Adrenal gland (tissue), 12 donors: ENCODE data around the gene ABCA13. TPM values are rescaled to one million over a fixed set of nuclear protein-coding genes. Genes with fewer than 3 reads are reported as not detected.

Experiments
- DNase-seq, 7 donors: peaks; one replicate each; pipeline ENCODE4 v3.0.0-alpha.2; 2019 to 2020
- H3K27ac ChIP-seq, 5 donors: fragments of 200-600 bp; sonication (generic) in 4 of 5; 1 replicate in 3 of 5; 2 replicates in 2 of 5; pipeline versions ENCODE4 v1.5.1 to v1.8.0; 2016 to 2020; ENCODE audit warnings: mild to moderate bottlenecking in 1 of 5
- H3K27me3 ChIP-seq: fragments of 200-600 bp; 2 replicates; pipeline ENCODE4 v1.8.0; 2021
- H3K36me3 ChIP-seq, 2 donors: fragments of 200-600 bp; replicated peaks in 1 of 2; 1 replicate in 1 of 2; 2 replicates in 1 of 2; pipeline versions ENCODE4 v1.5.1 to v1.8.0; 2018 to 2022
- H3K4me1 ChIP-seq, 2 donors: fragments of 200-600 bp; replicated peaks in 1 of 2; 1 replicate in 1 of 2; 2 replicates in 1 of 2; pipeline versions ENCODE4 v1.5.1 to v1.8.0; 2018 to 2021
- H3K4me3 ChIP-seq, 4 donors: fragments of 200-600 bp; sonication (generic) in 3 of 4; one replicate each; pipeline ENCODE4 v1.5.1; 2016 to 2018
- H3K9me3 ChIP-seq, 3 donors: fragments of 200-600 bp; sonication (generic) in 1 of 3; replicated peaks in 1 of 3; 1 replicate in 2 of 3; 2 replicates in 1 of 3; pipeline versions ENCODE4 v1.5.1 to v1.8.0; 2016 to 2021
- CTCF ChIP-seq, 6 experiments: fragments of 450-650 bp in 4 of 6; fragments of 200-600 bp in 2 of 6; sonication (generic) in 1 of 6; IDR thresholded peaks; 1 replicate in 5 of 6; 2 replicates in 1 of 6; pipeline versions ENCODE4 v1.5.1 to v1.8.0; 2016 to 2021; ENCODE audit warnings: antibody characterized with exemption in 6 of 6, mild to moderate bottlenecking in 2 of 6, moderate library complexity in 1 of 6
- POLR2A ChIP-seq, 2 donors: fragments of 450-650 bp; IDR thresholded peaks; one replicate each; pipeline ENCODE4 v1.6.1; 2017; ENCODE audit warnings: antibody characterized with exemption in 2 of 2, mild to moderate bottlenecking in 2 of 2, moderate library complexity in 1 of 2
- WGBS, 4 donors: extraction: QIAGEN DNeasy Blood & Tissue Kit in 2 of 4; methylation state at CpG; one replicate each; pipeline versions ENCODE4 v1.1.5 to v1.1.7; 2013 to 2017; 5-methylcytosine and 5-hydroxymethylcytosine counted together
- intact Hi-C, 2 donors: fragments of 100-400 bp; cut with DNase I; formaldehyde crosslinking; loops; one replicate each; pipeline versions ENCODE4 v1.14.1 to v1.15.0; 2022 to 2023
- polyA plus RNA-seq, 3 donors: library from polyadenylated mRNA; stranded (reverse); fragments of 200-250 nt in 2 of 3; fragments of 350-450 nt in 1 of 3; fragmentation: Illumina TruSeq in 1 of 3; extraction: RNeasy Lipid Tissue Mini Kit (QIAGEN cat#74804) in 1 of 3; gene quantifications; one replicate each; pipeline ENCODE4 v1.2.3, GENCODE V29; 2013 to 2014
- total RNA-seq, 9 donors: library from RNA; depleted of rRNA in 4 of 9; stranded (reverse); fragments of >200 nt in 4 of 9; fragments of 120-200 nt in 1 of 9; fragmentation: NEBNext Ultra II Directional in 1 of 9; extraction: Animal tissue kit (Norgen Biotek cat#: 25700) in 1 of 9; gene quantifications; one replicate each; pipeline versions ENCODE4 v1.1.0 to v1.2.4, GENCODE V29; 2013 to 2023
- donor health status: healthy with polysubstance abuse.
- donor health status: Bipolar disorder and iron deficiency.
- donor health status: DM: yes; HTN: yes; CAD: no.
- donor health status: DM: no; HTN: no; CAD: no.
- donor health status: DM: no; HTN: no; CAD: no.
- donor health status: DM: yes; HTN: yes; CAD: no.

Gene ABCA13
- total and polyA plus RNA-seq, 12 donors: 0.03 to 0.94 (median 0.09) TPM; not detected in 4

DNA sequence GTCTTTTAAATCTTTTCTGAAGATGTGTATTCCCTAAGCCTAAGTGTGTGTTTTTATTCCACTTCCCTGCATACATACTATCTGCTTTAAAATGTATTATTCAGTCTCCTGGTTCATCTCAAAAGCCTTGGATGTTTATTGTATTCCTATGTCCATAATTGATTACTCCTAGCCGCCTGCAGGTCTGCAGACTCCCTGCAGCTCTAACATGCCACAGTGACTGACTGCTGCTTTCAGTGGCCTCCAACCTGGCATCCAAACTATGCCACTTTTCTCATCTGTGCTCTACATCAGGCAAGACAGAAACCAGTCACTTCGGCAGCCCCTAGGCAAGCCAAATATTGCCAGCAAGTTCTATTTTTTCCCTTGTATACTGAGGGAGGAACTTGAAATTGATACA lies 81.7 kb downstream of the ABCA13 start:
- Histone ChIP-seq H3K36me3 (no peaks in the 10 kb centered on the region), H3K4me3 (no peak overlapping the region), H3K27ac (no peak overlapping the region), H3K9me3 (no peaks in the 10 kb centered on the region), H3K27me3 (no peaks in the 10 kb centered on the region), H3K4me1 (no peaks in the 10 kb centered on the region)
- TF ChIP-seq POLR2A (IDR thresholded peaks at IDR 0.05) (no peak), CTCF (IDR thresholded peaks at IDR 0.05) (no peak)
- 48 to 72% (median 60%) methylated on average over 2 of the region's 2 CpGs for whole genome bisulfite sequencing, 4 donors
- intact Hi-C loops: no loop called here
- no peak for DNase-seq

GRCh38 chr7:48255046-48255445 lies 83.8 kb downstream of the ABCA13 start:
- Histone ChIP-seq H3K4me3 (no peak overlapping the region), H3K27ac (no peak overlapping the region), H3K36me3 (no peaks in the 10 kb centered on the region), H3K27me3 (no peaks in the 10 kb centered on the region), H3K9me3 (no peaks in the 10 kb centered on the region), H3K4me1 (no peaks in the 10 kb centered on the region)
- intact Hi-C loops: no loop called here
- TF ChIP-seq POLR2A (IDR thresholded peaks at IDR 0.05): no peak
- TF ChIP-seq CTCF (IDR thresholded peaks at IDR 0.05): no peak
- peak in 2 of 7 donors; percentile 22 to 26 for DNase-seq
- WGBS, 4 donors: 9 to 21% (median 14%) methylated on average over 1 of the region's 1 CpG

GRCh38 chr7:48259463-48260280 lies 88.4 kb downstream of the ABCA13 start:
- no peak for DNase-seq
- intact Hi-C loops: no loop called here
- no peak overlapping the region for H3K4me3 ChIP-seq
- WGBS, 4 donors: 78 to 90% (median 83%) methylated on average over 4 of the region's 4 CpGs
- H3K36me3 ChIP-seq: no peaks in the 10 kb centered on the region
- TF ChIP-seq CTCF (IDR thresholded peaks at IDR 0.05): no peak
- TF ChIP-seq POLR2A (IDR thresholded peaks at IDR 0.05): no peak
- no peaks in the 10 kb centered on the region for H3K9me3 ChIP-seq
- H3K27me3 ChIP-seq: no peaks in the 10 kb centered on the region
- no peak overlapping the region for H3K27ac ChIP-seq
- no peaks in the 10 kb centered on the region for H3K4me1 ChIP-seq

DNA sequence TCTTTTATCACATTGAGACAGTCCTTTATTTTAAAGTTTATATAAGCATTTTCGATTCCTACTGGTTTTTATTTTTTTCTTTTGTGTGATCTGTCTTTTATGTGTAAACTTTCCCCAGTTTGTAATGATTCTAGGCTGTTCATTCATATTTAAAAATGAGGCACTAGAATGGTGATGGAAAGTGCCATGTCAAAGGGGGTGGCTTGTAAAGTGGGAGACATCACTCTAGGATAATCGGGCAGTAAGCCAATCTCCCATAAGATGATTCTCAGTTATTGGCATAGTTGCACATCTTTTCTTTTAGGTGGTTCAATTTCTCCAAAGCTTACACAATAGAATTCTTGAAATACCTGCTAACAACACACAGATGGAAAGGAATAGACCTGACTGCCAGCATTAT lies 90.4 kb downstream of the ABCA13 start:
- H3K36me3 ChIP-seq: no peaks in the 10 kb centered on the region
- intact Hi-C loops: no loop called here
- no peaks in the 10 kb centered on the region for H3K9me3 ChIP-seq
- no peaks in the 10 kb centered on the region for H3K4me1 ChIP-seq
- no peak overlapping the region for H3K27ac ChIP-seq
- 66 to 84% (median 75%) methylated on average over 2 of the region's 2 CpGs for WGBS, 4 donors
- TF ChIP-seq CTCF (IDR thresholded peaks at IDR 0.05): no peak
- TF ChIP-seq POLR2A (IDR thresholded peaks at IDR 0.05): no peak
- H3K4me3 ChIP-seq: no peak overlapping the region
- no peak for DNase-seq
- H3K27me3 ChIP-seq: no peaks in the 10 kb centered on the region
